ENCODE results near the gene TECR.

DNA sequence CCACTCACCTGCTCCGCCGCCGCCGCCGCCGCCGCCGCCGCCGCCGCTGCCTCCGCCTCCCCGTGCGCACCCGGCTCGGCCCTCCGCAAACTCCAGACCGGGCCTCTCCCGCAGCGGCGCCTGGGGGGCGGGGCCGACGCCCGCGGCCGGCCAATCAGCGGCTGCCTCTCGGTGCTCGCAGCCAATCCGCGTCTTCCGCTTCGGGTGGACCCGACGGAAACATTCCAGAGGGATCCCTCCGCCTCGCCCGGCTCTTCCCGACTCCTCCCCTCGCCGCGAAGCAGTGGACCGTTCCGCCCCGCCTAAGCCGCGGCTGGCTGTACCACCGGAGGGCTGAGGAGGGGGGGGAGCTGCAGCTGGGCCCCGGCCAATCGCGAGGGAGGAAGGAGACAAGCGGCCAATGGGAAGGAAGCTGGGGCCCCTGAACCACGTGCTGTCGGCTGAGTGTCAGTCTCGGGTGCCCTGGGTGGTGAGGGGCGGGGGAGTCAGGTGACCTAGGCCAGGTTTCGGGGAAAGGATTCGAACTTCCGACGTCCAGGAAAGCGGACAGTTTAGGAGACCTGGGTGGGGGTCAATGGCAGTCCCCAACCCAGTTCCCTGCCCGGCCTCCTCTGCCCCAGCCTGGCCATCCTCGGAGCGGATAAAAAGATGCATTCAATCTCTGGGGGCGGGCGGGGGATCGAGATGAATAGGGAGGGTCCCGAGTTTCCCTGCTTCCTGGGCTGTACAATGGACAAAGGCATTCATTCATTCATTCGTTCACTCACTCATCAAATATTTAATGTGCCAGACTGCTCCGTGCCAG lies 33.2 kb upstream of the TECR start, which contains the start of gene GIPC1:
- TF ChIP-seq, protein P1, sequence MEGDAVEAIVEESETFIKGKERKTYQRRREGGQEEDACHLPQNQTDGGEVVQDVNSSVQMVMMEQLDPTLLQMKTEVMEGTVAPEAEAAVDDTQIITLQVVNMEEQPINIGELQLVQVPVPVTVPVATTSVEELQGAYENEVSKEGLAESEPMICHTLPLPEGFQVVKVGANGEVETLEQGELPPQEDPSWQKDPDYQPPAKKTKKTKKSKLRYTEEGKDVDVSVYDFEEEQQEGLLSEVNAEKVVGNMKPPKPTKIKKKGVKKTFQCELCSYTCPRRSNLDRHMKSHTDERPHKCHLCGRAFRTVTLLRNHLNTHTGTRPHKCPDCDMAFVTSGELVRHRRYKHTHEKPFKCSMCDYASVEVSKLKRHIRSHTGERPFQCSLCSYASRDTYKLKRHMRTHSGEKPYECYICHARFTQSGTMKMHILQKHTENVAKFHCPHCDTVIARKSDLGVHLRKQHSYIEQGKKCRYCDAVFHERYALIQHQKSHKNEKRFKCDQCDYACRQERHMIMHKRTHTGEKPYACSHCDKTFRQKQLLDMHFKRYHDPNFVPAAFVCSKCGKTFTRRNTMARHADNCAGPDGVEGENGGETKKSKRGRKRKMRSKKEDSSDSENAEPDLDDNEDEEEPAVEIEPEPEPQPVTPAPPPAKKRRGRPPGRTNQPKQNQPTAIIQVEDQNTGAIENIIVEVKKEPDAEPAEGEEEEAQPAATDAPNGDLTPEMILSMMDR (conservative IDR thresholded peaks at IDR 0.05), result no peak
- 0 out of 2 replicates have a peak, but pooled peaks have one; percentile 3 for TF ChIP-seq ZFX (IDR thresholded peaks at IDR 0.05)
